Measurements from ENCODE around the gene FHOD3. TPM values are rescaled to one million over a fixed set of nuclear protein-coding genes. Genes with fewer than 3 reads are reported as not detected.

Gene FHOD3
- total and polyA plus RNA-seq, 2 of the 4 experiments (the other 2 are of a cell fraction) = 14.6 to 16.0 TPM

- ATAC-seq (ENCODE audit: low read depth) (no peak), DNase-seq (no peak)
- H3K9me1 ChIP-seq (ENCODE audit: insufficient read depth, low read length) = no peaks in the 10 kb centered on the region
- no peak overlapping the region for H2BK15ac ChIP-seq (ENCODE audit: low read depth, low read length)
- H3K56ac ChIP-seq (ENCODE audit: extremely low read depth, insufficient read depth, low read length) = no peak overlapping the region
- no CpG with 5 or more reads among the region's 1 CpG for WGBS, 2 experiments (ENCODE audit: extremely low coverage in 2 of 2, insufficient read length in 1 of 2)
- H3K4me3 ChIP-seq (ENCODE audit: insufficient read depth, low read depth, low read length) = no peak overlapping the region
- dilution Hi-C loops (cut with HindIII; ENCODE audit: low sequenced_read_pairs, unreplicated experiment) = no loop called here
- H3K27ac ChIP-seq (ENCODE audit: insufficient read depth, low read length) = no peak overlapping the region
- H3K4me2 ChIP-seq (ENCODE audit: low read depth, low read length) = no peak overlapping the region
- H4K20me1 ChIP-seq (ENCODE audit: insufficient read depth, low read length) = no peaks in the 10 kb centered on the region
- H2AK5ac ChIP-seq (ENCODE audit: low read depth, low read length) = no peak overlapping the region
- H3K27me3 ChIP-seq (ENCODE audit: control insufficient read depth, insufficient read depth, low read length) = no peaks in the 10 kb centered on the region
- no peak overlapping the region for H3K4ac ChIP-seq (ENCODE audit: low read depth, low read length)
- H3K18ac ChIP-seq (ENCODE audit: low read depth, low read length) = peak overlapping the region; percentile 29; the same call in 1 of the 2 replicates
- no peaks in the 10 kb centered on the region for H3K9me3 ChIP-seq (ENCODE audit: control insufficient read depth, insufficient read depth, low read length)
- no peak overlapping the region for H4K91ac ChIP-seq (ENCODE audit: insufficient read depth, low read depth, low read length)
- no peak overlapping the region for H2AK9ac ChIP-seq (replicated peaks; ENCODE audit: low read depth, low read length, poor library complexity)
- H2BK5ac ChIP-seq (ENCODE audit: low read depth, low read length, poor library complexity, severe bottlenecking) = no peak overlapping the region
- no peak overlapping the region for H2AFZ ChIP-seq (replicated peaks; ENCODE audit: low read length, poor library complexity)
- H3K4me1 ChIP-seq (ENCODE audit: control insufficient read depth, insufficient read depth, low read length) = peaks cover 2% of the 10 kb centered on the region; the same call in 1 of the 2 replicates
- no TSS peak for BruUV-seq (replicated peaks)
- TF ChIP-seq USF2 (IDR thresholded peaks at IDR 0.05; ENCODE audit: low read depth, low read length) (no peak), CTCF (conservative IDR thresholded peaks at IDR 0.05; ENCODE audit: low read depth, low read length) (no peak), RAD21 (IDR thresholded peaks at IDR 0.05; ENCODE audit: low read length) (no peak), MAZ (IDR thresholded peaks at IDR 0.05; ENCODE audit: borderline replicate concordance, low read depth, low read length) (no peak), MXI1 (IDR thresholded peaks at IDR 0.05; ENCODE audit: borderline replicate concordance, low read depth, low read length) (no peak), BHLHE40 (IDR thresholded peaks at IDR 0.05; ENCODE audit: low read depth, low read length) (no peak), RFX5 (IDR thresholded peaks at IDR 0.05; ENCODE audit: low read depth, low read length) (no peak), CEBPB (IDR thresholded peaks at IDR 0.05; ENCODE audit: low read depth, low read length) (no peak), SMC3 (IDR thresholded peaks at IDR 0.05; ENCODE audit: low read depth, low read length) (no peak), ELK1 (IDR thresholded peaks at IDR 0.05; ENCODE audit: borderline replicate concordance, low read depth, low read length) (no peak), RCOR1 (IDR thresholded peaks at IDR 0.05; ENCODE audit: insufficient replicate concordance, low read length) (no peak), POLR2A (IDR thresholded peaks at IDR 0.05; ENCODE audit: low read depth, low read length) (no peak), FOS (IDR thresholded peaks at IDR 0.05; ENCODE audit: low read depth, low read length) (no peak), NFE2L2 (IDR thresholded peaks at IDR 0.05; ENCODE audit: low read depth, low read length) (no peak), CHD1 (IDR thresholded peaks at IDR 0.05; ENCODE audit: low read depth, low read length) (no peak)
- ChIA-PET POLR2A (ENCODE audit: unreplicated experiment) (no interaction called here), CTCF (no interaction called here)
- no peak overlapping the region for H4K8ac ChIP-seq (ENCODE audit: low read depth in 2 of 2, low read length in 2 of 2)
- no peak overlapping the region for H3K23ac ChIP-seq (ENCODE audit: low read depth, low read length)
- H3K79me1 ChIP-seq (ENCODE audit: low read depth in 1 of 2, low read length in 2 of 2) = no peaks in the 10 kb centered on the region
- in situ Hi-C loops (cut with MboI; ENCODE audit: low sequenced_read_pairs) = no loop called here
- H3K36me3 ChIP-seq (ENCODE audit: control insufficient read depth, insufficient read depth, low read length) = no peaks in the 10 kb centered on the region
- no peak overlapping the region for H2BK120ac ChIP-seq (ENCODE audit: low read depth, low read length)
- intact Hi-C loops (cut with micrococcal nuclease) = no loop called here
- H3K9ac ChIP-seq (ENCODE audit: low read depth, low read length) = no peak overlapping the region
- H3K14ac ChIP-seq (replicated peaks; ENCODE audit: low read depth, low read length) = peak overlapping the region; percentile 34; the same call in 1 of the 2 replicates
- H4K5ac ChIP-seq (ENCODE audit: low read depth, low read length) = no peak overlapping the region; the same call in 1 of the 2 replicates
- H2BK20ac ChIP-seq (ENCODE audit: low read depth, low read length) = no peak overlapping the region
Observed at GRCh38 chr18:36567800-36568199, 270.3 kb downstream of the FHOD3 start.

All from IMR-90 (cell line).